ENCODE measurements around the gene KRI1. TPM values are rescaled to one million over a fixed set of nuclear protein-coding genes. Genes with fewer than 3 reads are reported as not detected.

KRI1 gene
- total RNA-seq, 4 donors from 2014 or later = 16.0 to 28.0 (median 20.1) TPM

GRCh38 chr19:10508036-10508435 is 57.8 kb downstream of the KRI1 start:
- H3K36me3 ChIP-seq = no peaks in the 10 kb centered on the region
- no peaks in the 10 kb centered on the region for H3K9me3 ChIP-seq
- no peak for TF ChIP-seq POLR2A (IDR thresholded peaks at IDR 0.05)
- no peak for TF ChIP-seq CTCF (IDR thresholded peaks at IDR 0.05)
- 83 to 92% methylated on average over 12 to 16 of the region's 16 CpGs for WGBS, 2 donors (ENCODE audit: low coverage in 1 of 2)
- no peak overlapping the region for H3K4me3 ChIP-seq
- ATAC-seq = no peak
- H3K4me1 ChIP-seq = peaks cover 0 to 14% (median 3%) of the 10 kb centered on the region in 3 donors
- H3K27ac ChIP-seq = no peak overlapping the region
- H3K27me3 ChIP-seq = peaks cover 53% of the 10 kb centered on the region

- H3K9me3 ChIP-seq = no peaks in the 10 kb centered on the region
- no peaks in the 10 kb centered on the region for H3K36me3 ChIP-seq
- peaks cover 29% of the 10 kb centered on the region for H3K27me3 ChIP-seq
- peaks cover 0 to 28% (median 10%) of the 10 kb centered on the region in 3 donors for H3K4me1 ChIP-seq
- peak in 3 of 4 experiments; percentile 74 to 86 (median 77) for TF ChIP-seq CTCF (IDR thresholded peaks at IDR 0.05)
- TF ChIP-seq POLR2AphosphoS5 (IDR thresholded peaks at IDR 0.05) = no peak
- WGBS, 2 donors (ENCODE audit: low coverage in 1 of 2) = 28 to 35% methylated on average over 8 to 17 of the region's 17 CpGs
- ATAC-seq = no peak
- H3K27ac ChIP-seq = no peak overlapping the region
- no peak overlapping the region for H3K4me3 ChIP-seq
Observed at GRCh38 chr19:10505583-10506229, 60.1 kb downstream of the KRI1 start.

Small RNA genes within 50 kb of the gene (small RNA-seq; reads per million reads assigned to genes)
- gene MIR1238 (0 reads per million in 4 donors), gene RNU7-140P (0 reads per million in 4 donors)

Other genes with a start within 250 kb of the KRI1 start
- gene FDX2, start 250.0 kb downstream of the KRI1 start, total RNA-seq = 10 to 100 TPM in 3 of 4 donors, 1 to 10 TPM in 1; 6.7 to 36.5 (median 16.6) TPM
- gene RAVER1, start 232.5 kb downstream of the KRI1 start, total RNA-seq = 10 to 100 TPM; 15.6 to 33.2 (median 21.8) TPM
- gene ICAM3, start 226.4 kb downstream of the KRI1 start, total RNA-seq = 1 to 10 TPM; 3.4 to 9.3 (median 5.6) TPM
- gene TYK2, start 185.4 kb downstream of the KRI1 start, total RNA-seq = 10 to 100 TPM; 40.8 to 77.2 (median 53.9) TPM
- gene CDC37, start 162.5 kb downstream of the KRI1 start, total RNA-seq = 100 to 1,000 TPM; 144 to 177 (median 162) TPM
- 10 to 100 TPM in 2 of 4 donors, 1 to 10 TPM in 2; 7.3 to 22.5 (median 10.0) TPM for gene PDE4A, start 145.5 kb downstream of the KRI1 start, total RNA-seq
- 10 to 100 TPM; 62.1 to 80.3 (median 69.8) TPM for gene KEAP1, start 62.7 kb downstream of the KRI1 start, total RNA-seq
- gene S1PR5, start 48.6 kb downstream of the KRI1 start, total RNA-seq = 1 to 10 TPM in 1 of 4 donors, not detected in 3; 1.1 TPM
- 10 to 100 TPM; 18.4 to 35.6 (median 24.9) TPM for gene ATG4D, start 22.1 kb downstream of the KRI1 start, total RNA-seq
- gene CDKN2D, start 3.0 kb upstream of the KRI1 start, total RNA-seq = 10 to 100 TPM in 2 of 4 donors, 1 to 10 TPM in 2; 5.4 to 15.9 (median 10.6) TPM
- 10 to 100 TPM in 1 of 4 donors, not detected in 3; 13.2 TPM for gene AP1M2, start 21.3 kb upstream of the KRI1 start, total RNA-seq
- gene SLC44A2, start 59.5 kb upstream of the KRI1 start, total RNA-seq = 10 to 100 TPM; 34.3 to 51.7 (median 41.5) TPM
- 100 to 1,000 TPM in 3 of 4 donors, 10 to 100 TPM in 1; 67.2 to 128 (median 120) TPM for gene ILF3, start 88.3 kb upstream of the KRI1 start, total RNA-seq
- gene QTRT1, start 135.4 kb upstream of the KRI1 start, total RNA-seq = 10 to 100 TPM; 19.6 to 36.6 (median 22.7) TPM
- 100 to 1,000 TPM in 2 of 4 donors, 10 to 100 TPM in 2; 79.1 to 115 (median 96.8) TPM for gene DNM2, start 152.1 kb upstream of the KRI1 start, total RNA-seq

Measured in gastroesophageal sphincter (tissue), 4 donors.